ENCODE results near the gene RAB11A.

RAB11A gene

GRCh38 chr15:65919353-65919752 is 50.1 kb downstream of the RAB11A start:
- DNase-seq (ENCODE audit: extremely low read depth, low read depth), result no peak
- no peak for TF ChIP-seq CTCF (IDR thresholded peaks at IDR 0.05; ENCODE audit: low read depth, low read length, missing control alignments)

DNA sequence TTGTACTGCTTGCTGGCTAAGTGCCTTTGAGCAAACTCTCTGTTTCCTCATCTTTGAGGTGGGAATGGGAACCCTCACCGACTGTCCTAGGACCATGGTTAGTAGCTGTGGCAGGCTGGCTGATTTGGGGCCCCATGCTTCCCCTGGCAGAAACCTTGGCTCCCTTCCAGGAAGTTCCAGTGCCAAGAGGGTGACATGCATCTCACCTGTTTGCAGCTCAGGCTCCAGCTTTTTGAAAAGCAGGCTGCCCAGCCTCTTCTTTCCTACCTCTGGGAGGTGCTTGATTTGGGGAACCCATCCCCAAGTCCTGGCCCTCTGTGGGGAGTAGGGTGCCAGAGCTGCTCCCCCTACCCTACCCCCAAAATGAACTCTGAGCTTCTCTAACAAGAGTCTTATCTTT is 50.8 kb downstream of the RAB11A start:
- no peak for TF ChIP-seq CTCF (IDR thresholded peaks at IDR 0.05; ENCODE audit: low read depth, low read length, missing control alignments)
- no peak for DNase-seq (ENCODE audit: extremely low read depth, low read depth)
- H3K4me3 ChIP-seq (replicated peaks; ENCODE audit: low read depth, low read length), result no peak overlapping the region

More at GRCh38 chr15:65919353-65919752, 50.1 kb downstream of the RAB11A start:
- H3K4me3 ChIP-seq (replicated peaks; ENCODE audit: low read depth, low read length), result no peak overlapping the region

- no peak for TF ChIP-seq CTCF (IDR thresholded peaks at IDR 0.05; ENCODE audit: low read depth, low read length, missing control alignments)
- H3K4me3 ChIP-seq (replicated peaks; ENCODE audit: low read depth, low read length), result no peak overlapping the region
- DNase-seq (ENCODE audit: extremely low read depth, low read depth), result no peak
Observed at GRCh38 chr15:65920825-65921309, 51.6 kb downstream of the RAB11A start.

- no peak for DNase-seq (ENCODE audit: extremely low read depth, low read depth)
- no peak overlapping the region for H3K4me3 ChIP-seq (replicated peaks; ENCODE audit: low read depth, low read length)
- TF ChIP-seq CTCF (IDR thresholded peaks at IDR 0.05; ENCODE audit: low read depth, low read length, missing control alignments), result no peak
Observed at GRCh38 chr15:65921780-65922179, 52.5 kb downstream of the RAB11A start.

DNA sequence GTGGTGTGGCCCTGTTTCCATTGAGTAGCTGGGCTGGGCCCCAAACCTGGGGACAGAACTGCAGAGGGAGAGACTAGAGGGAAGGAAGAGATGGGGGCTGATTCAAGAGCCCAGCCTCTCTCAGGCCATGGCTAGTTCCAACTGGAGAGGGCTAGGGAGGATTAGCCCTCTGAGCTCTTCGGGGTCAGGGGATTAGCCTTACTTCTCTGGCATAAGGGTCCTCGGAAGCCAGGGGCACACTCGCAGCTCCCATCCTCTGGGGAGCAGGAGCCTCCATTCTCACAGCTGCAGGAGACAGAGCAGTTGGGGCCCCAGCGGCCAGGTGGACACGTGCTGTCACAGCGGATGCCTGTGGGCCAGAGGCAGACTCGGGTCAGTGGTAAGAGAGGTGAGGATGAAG is 53.3 kb downstream of the RAB11A start:
- H3K4me3 ChIP-seq (replicated peaks; ENCODE audit: low read depth, low read length), result no peak overlapping the region
- no peak for DNase-seq (ENCODE audit: extremely low read depth, low read depth)
- TF ChIP-seq CTCF (IDR thresholded peaks at IDR 0.05; ENCODE audit: low read depth, low read length, missing control alignments), result no peak

DNA sequence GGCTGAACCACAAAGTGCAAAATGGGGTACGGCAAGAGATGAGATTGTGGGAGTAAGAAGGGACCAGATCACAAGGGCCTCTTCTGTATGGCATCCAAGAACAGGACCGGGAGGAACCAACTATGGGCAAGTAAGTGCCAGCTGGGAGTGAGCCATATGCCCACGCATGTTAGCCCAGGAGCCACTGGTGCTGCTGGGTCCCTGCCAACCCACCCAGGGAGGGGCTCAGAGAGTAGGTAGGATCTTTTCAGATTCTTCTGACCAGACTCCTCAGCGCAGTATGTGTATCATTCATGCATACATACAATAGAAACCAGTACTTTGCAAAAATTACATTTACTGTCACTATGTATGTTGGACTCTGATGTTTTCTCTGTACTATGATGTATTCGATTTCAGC is 54.0 kb downstream of the RAB11A start:
- no peak for DNase-seq (ENCODE audit: extremely low read depth, low read depth)
- no peak overlapping the region for H3K4me3 ChIP-seq (replicated peaks; ENCODE audit: low read depth, low read length)
- no peak for TF ChIP-seq CTCF (IDR thresholded peaks at IDR 0.05; ENCODE audit: low read depth, low read length, missing control alignments)

DNA sequence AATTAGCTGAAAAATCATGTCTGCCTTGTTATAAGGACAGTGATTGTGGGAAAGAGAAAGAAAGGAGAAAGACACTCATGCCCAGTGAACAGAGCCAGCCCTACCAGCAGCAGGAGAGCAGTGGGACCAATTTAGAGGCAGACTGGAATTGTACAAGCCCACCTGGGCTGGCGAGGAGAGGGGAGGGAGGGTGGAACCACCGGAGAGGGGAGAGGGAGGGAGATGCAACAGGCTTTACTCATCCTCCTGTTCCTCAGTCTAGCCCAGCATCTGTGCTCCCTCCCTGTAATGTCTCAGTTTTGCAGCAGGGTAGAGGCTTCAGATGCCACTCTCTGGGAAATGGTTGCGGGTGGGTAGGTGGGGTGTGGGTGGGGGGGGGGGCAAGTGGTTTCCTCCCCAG is 54.7 kb downstream of the RAB11A start:
- DNase-seq (ENCODE audit: extremely low read depth, low read depth), result no peak
- TF ChIP-seq CTCF (IDR thresholded peaks at IDR 0.05; ENCODE audit: low read depth, low read length, missing control alignments), result no peak
- no peak overlapping the region for H3K4me3 ChIP-seq (replicated peaks; ENCODE audit: low read depth, low read length)

Data from HFF-Myc (cell line).